Right cardiac atrium (tissue), 5 donors: ENCODE results near the gene NSG1. TPM values are rescaled to one million over a fixed set of nuclear protein-coding genes. Genes with fewer than 3 reads are reported as not detected.
"Not testable (repeated sequence)": the region's sequence is repeated elsewhere in the genome, so short reads cannot be mapped to it uniquely, and the experiment has no call there.

Experiments
- ATAC-seq, 2 donors: fragments of 200-7000 bp; cut with Tn5 transposase; one replicate each; pipeline versions ENCODE4 v1.8.0 to v1.9.1; 2020; ENCODE audit warnings: moderate library complexity in 2 of 2, mild to moderate bottlenecking in 1 of 2
- DNase-seq, 3 donors: peaks; one replicate each; pipeline ENCODE4 v3.0.0-alpha.2; 2020
- H3K27ac ChIP-seq: one replicate; pipeline ENCODE4 v1.5.1; 2013; ENCODE audit warnings: mild to moderate bottlenecking, low read length, control low read depth, moderate library complexity
- H3K27me3 ChIP-seq: one replicate; pipeline ENCODE4 v1.6.1; 2013; ENCODE audit not compliant: control insufficient read depth, insufficient read depth
- H3K4me1 ChIP-seq: one replicate; pipeline ENCODE4 v1.6.1; 2013; ENCODE audit warnings: low read length; ENCODE audit not compliant: control insufficient read depth, insufficient read depth
- H3K4me3 ChIP-seq: one replicate; pipeline ENCODE4 v1.5.1; 2013; ENCODE audit warnings: low read length, control low read depth
- H3K9me3 ChIP-seq: one replicate; pipeline ENCODE4 v1.6.1; 2013; ENCODE audit warnings: low read length; ENCODE audit not compliant: control insufficient read depth
- WGBS: extraction: QIAGEN DNeasy Blood & Tissue Kit; methylation state at CpG from one replicate; pipeline ENCODE4 v1.1.7; 2013; 5-methylcytosine and 5-hydroxymethylcytosine counted together
- intact Hi-C, 4 donors: fragments of 100-400 bp; cut with DNase I; formaldehyde crosslinking; loops; one replicate each; pipeline versions ENCODE4 v1.11.0 to v1.14.0; 2022 to 2023
- long read RNA-seq, 4 donors: library from polyadenylated mRNA; unstranded; transcript quantifications; one replicate each; pipeline ENCODE4 v2.0.0, GENCODE V29; 2020 to 2021
- polyA plus RNA-seq: library from polyadenylated mRNA; stranded (reverse); fragments of 200-250 nt; gene quantifications from one replicate; pipeline ENCODE4 v1.2.3, GENCODE V29; 2013
- total RNA-seq, 4 donors: library from RNA; stranded (reverse); fragmentation: NEBNext Ultra II Directional; extraction: Animal tissue kit (Norgen Biotek cat#: 25700); gene quantifications; one replicate each; pipeline ENCODE4 v1.2.1, GENCODE V29; 2021
- donor health status: healthy with polysubstance abuse.
- donor health status: DM: no; HTN: yes; CAD: no.
- donor health status: DM: no; HTN: no; CAD: no.
- donor health status: DM: no; HTN: yes; CAD: no; lungs with severe emphysema.
- donor health status: DM: yes; HTN: yes; CAD: no.

NSG1 gene
- total RNA-seq (10 to 100 TPM in 1 of 4 donors, 1 to 10 TPM in 3; 6.2 to 16.2 (median 7.5) TPM), polyA plus RNA-seq (4.9 TPM)
- long read RNA-seq, donor 1, partial matches to known transcripts: 9 of 10 reads
- long read RNA-seq, donor 1, other reads (novel, unspliced or antisense): 0 of 10 reads
- long read RNA-seq, donor 2, partial matches to known transcripts: 14 of 18 reads
- long read RNA-seq, donor 2, other reads (novel, unspliced or antisense): 0 of 18 reads
- long read RNA-seq, donor 3, partial matches to known transcripts: 18 of 20 reads
- long read RNA-seq, donor 3, other reads (novel, unspliced or antisense): 1 of 20 reads
- long read RNA-seq, donor 4, partial matches to known transcripts: 5 of 8 reads
- long read RNA-seq, donor 4, other reads (novel, unspliced or antisense): 0 of 8 reads

GRCh38 chr4:4386736-4387392 is at the start of gene NSG1:
NSG1 (plus strand) TSS chr4:4387102; CDS start chr4:4387630, 528 bp downstream.
- Histone ChIP-seq H3K27me3 (no peaks in the 10 kb centered on the region), H3K4me1 (peaks cover 1% of the 10 kb centered on the region), H3K27ac (no peak within 1 kb of the TSS), H3K9me3 (no peaks in the 10 kb centered on the region), H3K4me3 (peak within 1 kb of the TSS; percentile 69)
- DNase-seq (peak; percentile 50 to 79 (median 78)), ATAC-seq (peak; percentile 64 to 70)
- WGBS: under 1% methylated on average over 85 of the region's 87 CpGs
- intact Hi-C loops: no loop called here

- 68% methylated on average over 11 of the region's 11 CpGs for WGBS
- no peak overlapping the region for H3K27ac ChIP-seq
- ATAC-seq (no peak), DNase-seq (no peak)
- no peak overlapping the region for H3K4me3 ChIP-seq
- H3K9me3 ChIP-seq: no peaks in the 10 kb centered on the region
- no peaks in the 10 kb centered on the region for H3K27me3 ChIP-seq
- peaks cover 3% of the 10 kb centered on the region for H3K4me1 ChIP-seq
- intact Hi-C loops: loop anchor here in 3 of 4 donors (5.0 kb wide), 2 partner anchors 81 to 86 kb away; no protein-coding TSS in a partner anchor
These were observed 48.5 kb upstream of the NSG1 start for GRCh38 chr4:4338210-4339001.

- H3K27me3 ChIP-seq: no peaks in the 10 kb centered on the region
- H3K4me1 ChIP-seq: peaks cover 3% of the 10 kb centered on the region
- intact Hi-C loops: loop anchor here in 3 of 4 donors (5.0 kb wide), 2 partner anchors 82 to 87 kb away; no protein-coding TSS in a partner anchor
- 15% methylated on average over 21 of the region's 21 CpGs for WGBS
- peak; percentile 32 to 76 (median 70) for DNase-seq
- peak; percentile 74 to 82 for ATAC-seq
- H3K4me3 ChIP-seq: no peak overlapping the region
- no peak overlapping the region for H3K27ac ChIP-seq
- no peaks in the 10 kb centered on the region for H3K9me3 ChIP-seq
These were observed 47.3 kb upstream of the NSG1 start for GRCh38 chr4:4339504-4340085.

GRCh38 chr4:4341861-4342650 is 44.8 kb upstream of the NSG1 start:
- peaks cover 3% of the 10 kb centered on the region for H3K4me1 ChIP-seq
- DNase-seq (no peak), ATAC-seq (no peak)
- no peak overlapping the region for H3K4me3 ChIP-seq
- WGBS: 93% methylated on average over 9 of the region's 9 CpGs
- H3K9me3 ChIP-seq: no peaks in the 10 kb centered on the region
- intact Hi-C loops: no loop called here
- H3K27me3 ChIP-seq: no peaks in the 10 kb centered on the region
- no peak overlapping the region for H3K27ac ChIP-seq

- 62% methylated on average over 5 of the region's 5 CpGs for WGBS
- Histone ChIP-seq H3K27ac (no peak overlapping the region), H3K4me3 (no peak overlapping the region), H3K27me3 (no peaks in the 10 kb centered on the region), H3K9me3 (no peaks in the 10 kb centered on the region), H3K4me1 (peaks cover 3% of the 10 kb centered on the region)
- no peak for DNase-seq
- ATAC-seq: no peak
- intact Hi-C loops: no loop called here
These were observed 43.9 kb upstream of the NSG1 start for GRCh38 chr4:4343038-4343437.

GRCh38 chr4:4344915-4345527 is 41.9 kb upstream of the NSG1 start:
- no peaks in the 10 kb centered on the region for H3K27me3 ChIP-seq
- no peak overlapping the region for H3K4me3 ChIP-seq
- H3K27ac ChIP-seq: no peak overlapping the region
- H3K9me3 ChIP-seq: no peaks in the 10 kb centered on the region
- WGBS: 94% methylated on average over 14 of the region's 14 CpGs
- peaks cover under 1% of the 10 kb centered on the region for H3K4me1 ChIP-seq
- intact Hi-C loops: no loop called here
- peak in 1 of 3 donors; percentile 26 for DNase-seq
- ATAC-seq: no peak

- Histone ChIP-seq H3K4me1 (no peaks in the 10 kb centered on the region), H3K27me3 (no peaks in the 10 kb centered on the region), H3K9me3 (no peaks in the 10 kb centered on the region), H3K27ac (no peak overlapping the region), H3K4me3 (no peak overlapping the region)
- intact Hi-C loops: no loop called here
- no peak for DNase-seq
- ATAC-seq: no peak
- WGBS: 36% methylated on average over 1 of the region's 1 CpG
These were observed 39.3 kb upstream of the NSG1 start for GRCh38 chr4:4347585-4347984.

GRCh38 chr4:4348585-4348984 is 38.3 kb upstream of the NSG1 start:
- H3K4me1 ChIP-seq, H3K27me3 ChIP-seq, H3K27ac ChIP-seq, H3K9me3 ChIP-seq, H3K4me3 ChIP-seq, ATAC-seq, intact Hi-C loops: not testable (repeated sequence)
- WGBS: 72% methylated on average over 9 of the region's 9 CpGs
- peak in 1 of 3 donors; percentile 17 for DNase-seq

- no peak for DNase-seq
- Histone ChIP-seq H3K9me3 (no peaks in the 10 kb centered on the region), H3K4me3 (no peak overlapping the region), H3K27ac (no peak overlapping the region), H3K4me1 (no peaks in the 10 kb centered on the region), H3K27me3 (no peaks in the 10 kb centered on the region)
- ATAC-seq: no peak
- 57% methylated on average over 3 of the region's 3 CpGs for WGBS
- intact Hi-C loops: no loop called here
These were observed 37.0 kb upstream of the NSG1 start for GRCh38 chr4:4349867-4350266.

GRCh38 chr4:4350909-4351308 is 36.0 kb upstream of the NSG1 start:
- 75% methylated on average over 4 of the region's 4 CpGs for WGBS
- Histone ChIP-seq H3K4me1 (no peaks in the 10 kb centered on the region), H3K27ac (no peak overlapping the region), H3K9me3 (no peaks in the 10 kb centered on the region), H3K27me3 (no peaks in the 10 kb centered on the region), H3K4me3 (no peak overlapping the region)
- intact Hi-C loops: no loop called here
- no peak for ATAC-seq
- no peak for DNase-seq
